ENCODE data around the gene AIRE. TPM values are rescaled to one million over a fixed set of nuclear protein-coding genes. Genes with fewer than 3 reads are reported as not detected.

Gene AIRE
- total RNA-seq, 1 experiment from 2014 or later = 0.17 TPM

GRCh38 chr21:44332965-44333364 lies 47.3 kb downstream of the AIRE start:
- Mint-ChIP-seq H3K27me3 (ENCODE audit: low read depth) (no peaks in the 10 kb centered on the region), H3K4me1 (peaks cover 5 to 8% of the 10 kb centered on the region in 2 experiments), H3K27ac (no peak overlapping the region), H3K36me3 (ENCODE audit: insufficient read depth in 1 of 3, low read depth in 3 of 3) (peaks cover 0 to 8% (median 0%) of the 10 kb centered on the region in 3 experiments; a peak in 2 of 7 replicates), H3K4me3 (no peak overlapping the region), H3K9me3 (no peaks in the 10 kb centered on the region)
- H3K18ac ChIP-seq (ENCODE audit: insufficient read length, low read depth, low read length) = no peak overlapping the region
- H4K8ac ChIP-seq (replicated peaks; ENCODE audit: insufficient read length, low read depth, low read length) = no peak overlapping the region
- no peaks in the 10 kb centered on the region for H3K79me1 ChIP-seq (ENCODE audit: insufficient read depth, low read depth, low read length, poor library complexity, severe bottlenecking)
- no peak overlapping the region for H2BK120ac ChIP-seq (ENCODE audit: low read depth, low read length, poor library complexity, severe bottlenecking)
- H4K91ac ChIP-seq (ENCODE audit: insufficient read length, low read depth, low read length) = no peak overlapping the region
- H3K56ac ChIP-seq (ENCODE audit: insufficient read length, low read depth, low read length) = no peak overlapping the region
- H2BK15ac ChIP-seq (ENCODE audit: low read depth, low read length) = no peak overlapping the region
- H3K27ac ChIP-seq (ENCODE audit: insufficient read length, low read depth, low read length) = no peak overlapping the region
- H2BK20ac ChIP-seq (ENCODE audit: low read depth, low read length, poor library complexity, severe bottlenecking) = no peak overlapping the region
- H3K9ac ChIP-seq (ENCODE audit: extremely low read depth, insufficient read length, low read length) = no peak overlapping the region
- no peak overlapping the region for H3K4me2 ChIP-seq (ENCODE audit: insufficient read depth, insufficient read length, low read length)
- H3K79me2 ChIP-seq (ENCODE audit: insufficient read depth, low read length) = no peaks in the 10 kb centered on the region
- no peak overlapping the region for H3T11ph ChIP-seq (ENCODE audit: low read length)
- H3K4ac ChIP-seq (ENCODE audit: low read depth, low read length) = no peak overlapping the region
- no CpG with 5 or more reads among the region's 22 CpGs for WGBS (ENCODE audit: extremely low coverage, insufficient read length, low lambda C conversion rate)
- no peak overlapping the region for H2AFZ ChIP-seq (ENCODE audit: low read length)
- no peak overlapping the region for H2BK12ac ChIP-seq (ENCODE audit: insufficient read length, low read depth, low read length)
- no peaks in the 10 kb centered on the region for H3K23me2 ChIP-seq (ENCODE audit: insufficient read length, low read depth, low read length, poor library complexity, severe bottlenecking)
- no peak overlapping the region for H4K5ac ChIP-seq (ENCODE audit: insufficient read length, low read depth, low read length)
- no peak overlapping the region for H2BK5ac ChIP-seq (ENCODE audit: insufficient read length, low read length)
- H3K27me3 ChIP-seq (ENCODE audit: insufficient read depth, low read length) = no peaks in the 10 kb centered on the region
- H3K23ac ChIP-seq (ENCODE audit: insufficient read length, low read depth, low read length) = no peak overlapping the region
- H2AK5ac ChIP-seq (ENCODE audit: insufficient read length, low read length) = no peak overlapping the region
- no peaks in the 10 kb centered on the region for H3K9me3 ChIP-seq (ENCODE audit: control insufficient read depth, low read depth, low read length)
- no peak for DNase-seq
- TF ChIP-seq CTCF (conservative IDR thresholded peaks at IDR 0.05) = no peak
- no peak overlapping the region for H3K14ac ChIP-seq (ENCODE audit: insufficient read depth, low read length)
- no peaks in the 10 kb centered on the region for H3K4me1 ChIP-seq (ENCODE audit: insufficient read depth, low read length)
- H4K20me1 ChIP-seq (ENCODE audit: control insufficient read depth, insufficient read depth, insufficient read length) = no peaks in the 10 kb centered on the region
